GM12801 (cell line): ENCODE data around the gene FDXACB1.

Experiments used
- CTCF ChIP-seq: IDR thresholded peaks from one replicate; pipeline ENCODE4 v1.5.1; 2011; ENCODE audit warnings: control low read depth; ENCODE audit not compliant: insufficient read length; ENCODE audit errors: extremely low read depth

The FDXACB1 gene

GRCh38 chr11:111920908-111921307 lies 41.9 kb upstream of the FDXACB1 start:
- TF ChIP-seq CTCF, result no peak

GRCh38 chr11:111918390-111919256 lies 39.7 kb upstream of the FDXACB1 start, which contains the start of gene C11orf52:
Gene C11orf52 (plus strand): TSS chr11:111918913. CDS start chr11:111918973, 60 bp downstream.
- TF ChIP-seq CTCF, result no peak

GRCh38 chr11:111917788-111918187 lies 38.8 kb upstream of the FDXACB1 start:
- TF ChIP-seq CTCF, result no peak

DNA sequence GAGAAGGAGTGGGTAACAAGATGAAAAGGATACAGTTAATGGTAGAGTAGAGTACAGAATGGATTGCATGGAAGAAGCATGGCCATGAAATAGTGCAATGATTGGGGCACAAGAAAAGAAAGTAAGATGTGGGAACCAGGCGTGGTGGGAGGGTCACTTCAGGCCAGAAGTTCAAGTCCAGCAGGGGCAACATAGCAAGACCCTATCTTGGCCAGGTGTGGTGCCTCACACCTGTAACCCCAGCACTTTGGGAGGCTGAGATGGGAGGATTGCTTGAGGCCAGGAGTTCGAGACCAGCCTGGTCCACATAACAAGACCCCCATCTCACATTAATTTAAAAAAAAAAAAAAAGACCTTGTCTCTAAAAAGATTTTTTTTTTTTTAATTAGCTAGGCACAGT lies 38.3 kb upstream of the FDXACB1 start:
- no peak for TF ChIP-seq CTCF

GRCh38 chr11:111916768-111917167 lies 37.8 kb upstream of the FDXACB1 start:
- TF ChIP-seq CTCF, result no peak

GRCh38 chr11:111913997-111914396 lies 35.0 kb upstream of the FDXACB1 start:
- TF ChIP-seq CTCF, result no peak

DNA sequence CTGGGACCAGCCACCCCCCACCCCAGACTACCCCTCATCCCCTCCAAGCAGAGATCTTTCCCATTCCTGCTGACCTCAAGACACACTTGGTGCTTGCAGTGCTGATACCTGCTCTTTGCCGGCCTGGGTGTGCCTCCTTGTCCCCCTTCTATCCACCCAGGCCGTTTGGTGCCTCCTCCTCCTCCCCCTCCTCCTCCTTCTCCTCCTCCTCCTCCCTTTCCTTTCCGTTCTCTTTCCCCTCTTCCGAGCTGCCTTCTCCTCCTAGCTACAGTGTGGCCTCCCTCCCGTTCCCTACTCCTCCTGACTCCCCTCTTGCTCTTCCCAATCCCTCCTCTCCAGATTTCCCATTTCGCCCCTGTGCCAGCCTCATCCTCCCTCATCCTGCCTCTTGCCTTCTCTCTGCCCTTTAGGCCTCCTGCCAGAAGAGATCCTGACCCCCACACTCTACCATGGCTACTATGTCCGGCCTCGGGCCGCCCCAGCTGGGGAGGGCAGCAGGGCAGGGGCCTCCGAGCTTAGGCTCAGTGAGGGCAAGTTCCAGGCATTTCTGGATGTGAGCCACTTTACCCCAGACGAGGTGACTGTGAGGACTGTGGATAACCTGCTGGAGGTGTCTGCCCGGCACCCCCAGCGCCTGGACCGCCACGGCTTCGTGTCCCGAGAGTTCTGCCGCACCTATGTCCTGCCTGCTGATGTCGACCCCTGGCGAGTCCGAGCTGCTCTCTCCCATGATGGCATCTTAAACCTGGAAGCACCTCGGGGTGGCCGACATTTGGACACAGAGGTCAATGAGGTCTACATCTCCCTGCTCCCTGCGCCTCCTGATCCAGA lies 34.3 kb upstream of the FDXACB1 start:
- TF ChIP-seq CTCF, result no peak
